ENCODE data around the gene GPR119.
"Not testable (repeated sequence)": the region's sequence is repeated elsewhere in the genome, so short reads cannot be mapped to it uniquely, and the experiment has no call there.

The GPR119 gene

DNA sequence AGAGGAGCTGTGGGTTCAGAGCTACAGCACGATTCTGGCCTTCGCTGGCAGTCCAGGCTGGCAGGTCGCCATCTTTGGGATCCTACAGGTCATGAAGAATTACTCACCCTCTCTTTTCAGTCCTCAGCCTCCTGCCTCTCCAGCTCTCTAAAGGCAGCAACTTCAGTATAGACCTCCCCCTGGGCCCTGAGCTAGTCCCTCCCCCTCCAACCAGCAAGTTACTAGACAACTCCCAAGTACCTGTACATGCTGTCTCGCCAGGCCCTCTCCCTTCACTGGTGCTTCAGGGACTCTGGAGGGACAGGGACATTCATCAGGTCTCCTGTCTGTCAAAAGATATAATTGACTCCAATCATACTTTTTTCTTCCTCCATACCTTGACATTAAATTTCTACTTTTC, at the start of gene GPR119:
TSS of gene GPR119 (minus strand) at position 155 of the 400 bp plus-strand sequence. CDS start 227 bp downstream, outside the sequence.
- FAIRE-seq (no peak), DNase-seq (ENCODE audit: low spot score) (no peak)

DNA sequence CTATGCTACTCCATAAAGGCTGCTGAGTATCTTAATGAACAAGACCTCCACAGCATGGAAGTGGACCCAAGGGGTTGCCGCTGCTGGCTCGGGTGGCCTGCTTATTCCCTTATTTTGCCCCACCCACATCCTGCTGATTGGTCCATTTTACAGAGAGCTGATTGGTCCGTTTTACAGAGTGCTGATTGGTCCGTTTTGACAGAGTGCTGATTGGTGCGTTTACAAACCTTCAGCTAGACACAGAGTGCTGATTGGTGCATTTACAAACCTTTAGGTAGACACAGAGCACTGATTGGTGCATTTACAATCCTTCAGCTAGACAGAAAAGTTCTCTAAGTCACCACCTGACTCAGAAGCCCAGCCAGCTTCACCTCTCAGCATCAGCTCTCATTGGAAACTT, 43.8 kb upstream of the GPR119 start:
- FAIRE-seq; DNase-seq (ENCODE audit: low spot score): not testable (repeated sequence)

GRCh38 chrX:130426531-130426930, 41.1 kb upstream of the GPR119 start:
- DNase-seq (ENCODE audit: low spot score) (no peak), FAIRE-seq (no peak)

GRCh38 chrX:130419263-130419662, 33.8 kb upstream of the GPR119 start:
- FAIRE-seq = no peak
- DNase-seq (ENCODE audit: low spot score) = no peak

GRCh38 chrX:130418740-130419139, 33.3 kb upstream of the GPR119 start:
- FAIRE-seq (no peak), DNase-seq (ENCODE audit: low spot score) (no peak)

GRCh38 chrX:130418066-130418465, 32.6 kb upstream of the GPR119 start:
- no peak for FAIRE-seq
- DNase-seq (ENCODE audit: low spot score) = no peak

GRCh38 chrX:130416785-130417184, 31.3 kb upstream of the GPR119 start:
- FAIRE-seq (no peak), DNase-seq (ENCODE audit: low spot score) (no peak)

GRCh38 chrX:130415201-130415600, 29.7 kb upstream of the GPR119 start:
- no peak for FAIRE-seq

DNA sequence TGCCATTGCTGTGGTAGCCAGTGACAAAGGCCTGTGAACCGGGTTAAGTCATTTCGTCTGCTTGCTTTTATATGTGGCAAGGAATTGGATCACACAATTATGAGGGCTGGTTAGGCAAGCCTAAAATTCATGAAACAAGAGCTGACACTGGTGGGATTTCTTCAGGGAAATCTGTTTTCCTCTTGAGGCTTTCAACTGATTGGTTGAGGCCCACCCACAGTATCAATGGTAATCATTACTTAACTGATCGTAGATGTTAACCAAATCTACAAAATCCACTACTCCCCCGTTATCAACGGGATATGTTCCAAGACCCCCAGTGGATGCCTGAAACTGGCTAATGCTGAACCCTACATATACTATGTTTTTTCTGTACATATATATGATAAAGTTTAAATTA, 29.3 kb upstream of the GPR119 start:
- FAIRE-seq = no peak
- no peak for DNase-seq (ENCODE audit: low spot score)

More at GRCh38 chrX:130415201-130415600, 29.7 kb upstream of the GPR119 start:
- no peak for DNase-seq (ENCODE audit: low spot score)

DNA sequence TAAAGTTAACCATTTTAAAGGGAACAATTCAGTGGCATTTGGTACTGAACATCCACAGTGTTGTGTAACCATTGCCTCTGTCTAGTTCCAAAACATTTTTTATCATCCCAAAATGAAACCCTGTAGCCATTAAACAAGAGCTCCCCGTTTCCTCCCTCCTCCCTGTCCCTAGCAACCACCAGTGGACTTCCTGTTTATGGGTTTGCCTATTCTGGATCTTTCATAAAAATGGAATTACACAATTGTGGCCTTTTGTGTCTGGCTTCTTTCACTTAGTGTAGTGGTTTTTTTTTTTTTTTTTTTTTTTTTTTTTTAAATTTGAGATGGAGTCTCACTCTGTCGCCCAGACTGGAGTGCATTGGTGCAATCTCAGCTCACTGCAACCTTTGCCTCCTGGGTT, 27.9 kb upstream of the GPR119 start:
- FAIRE-seq (no peak), DNase-seq (ENCODE audit: low spot score) (no peak)

- FAIRE-seq (no peak), DNase-seq (ENCODE audit: low spot score) (no peak)
Measured at GRCh38 chrX:130402208-130402684, 16.8 kb upstream of the GPR119 start.

DNA sequence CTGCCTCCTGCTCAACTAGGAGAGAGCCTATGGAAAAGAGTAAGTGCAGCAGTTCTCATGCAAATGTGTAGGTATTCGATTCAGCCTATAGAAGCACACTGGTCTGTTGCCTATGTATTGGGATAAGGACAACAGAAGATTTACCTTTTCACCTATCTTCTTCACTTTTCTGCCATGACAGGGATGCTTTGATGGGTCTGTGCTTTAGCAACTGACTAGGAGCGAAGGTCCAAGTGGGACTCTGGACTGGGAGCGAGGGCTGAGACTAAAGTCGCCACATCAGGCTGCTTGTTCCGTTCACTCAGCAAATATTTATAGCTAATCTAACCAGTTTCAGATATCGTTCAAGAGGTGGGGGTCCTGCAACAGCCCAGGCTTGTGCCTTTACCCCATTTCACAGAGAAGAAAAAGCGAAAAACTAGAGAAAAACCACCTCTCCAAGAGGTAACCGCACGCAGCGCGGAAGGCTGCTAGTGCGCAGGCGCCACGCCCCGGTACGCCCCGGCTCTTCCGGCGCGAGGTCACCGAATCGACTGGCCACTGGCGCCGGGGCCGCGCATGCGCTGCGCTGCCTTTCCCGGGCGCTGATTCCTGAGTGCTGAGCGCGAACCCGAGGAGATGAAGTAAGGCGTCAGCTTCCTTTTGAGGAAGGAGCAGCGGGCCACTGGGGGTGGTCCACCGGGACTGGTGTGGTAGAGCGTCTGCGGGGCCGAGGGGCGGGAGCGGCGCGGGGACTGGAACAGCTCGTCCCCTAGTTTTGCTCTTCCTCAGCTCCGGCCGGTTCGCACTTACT, 16.1 kb upstream of the GPR119 start, which contains the start of gene RBMX2:
TSS of gene RBMX2 (plus strand) at position 573 of the 793 bp plus-strand sequence. CDS start at position 619, 46 bp downstream.
- DNase-seq (ENCODE audit: low spot score) = peak; percentile 50

DNA sequence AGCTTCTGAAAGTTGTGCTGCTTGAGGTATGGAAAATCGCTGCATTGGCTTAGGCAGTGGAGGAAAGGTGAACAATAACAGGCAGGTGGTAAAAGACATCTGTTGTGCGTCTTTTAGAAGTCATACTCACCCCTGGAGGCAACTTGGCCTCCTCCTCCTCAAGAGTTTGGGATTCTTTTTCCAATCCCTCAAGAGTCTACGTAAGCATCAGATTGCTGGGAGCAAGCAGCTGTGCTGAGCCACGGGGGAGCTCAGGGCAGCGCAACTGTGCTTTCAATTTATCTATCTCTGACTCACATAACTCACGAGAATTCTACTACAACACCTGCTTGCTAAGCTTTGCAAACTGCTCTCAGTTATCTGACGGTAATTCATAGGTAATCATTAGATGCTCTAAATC, 9.9 kb upstream of the GPR119 start:
- FAIRE-seq = no peak
- DNase-seq (ENCODE audit: low spot score) = no peak

More for the DNA sequence above, 16.1 kb upstream of the GPR119 start, which contains the start of gene RBMX2:
- FAIRE-seq = no peak

DNA sequence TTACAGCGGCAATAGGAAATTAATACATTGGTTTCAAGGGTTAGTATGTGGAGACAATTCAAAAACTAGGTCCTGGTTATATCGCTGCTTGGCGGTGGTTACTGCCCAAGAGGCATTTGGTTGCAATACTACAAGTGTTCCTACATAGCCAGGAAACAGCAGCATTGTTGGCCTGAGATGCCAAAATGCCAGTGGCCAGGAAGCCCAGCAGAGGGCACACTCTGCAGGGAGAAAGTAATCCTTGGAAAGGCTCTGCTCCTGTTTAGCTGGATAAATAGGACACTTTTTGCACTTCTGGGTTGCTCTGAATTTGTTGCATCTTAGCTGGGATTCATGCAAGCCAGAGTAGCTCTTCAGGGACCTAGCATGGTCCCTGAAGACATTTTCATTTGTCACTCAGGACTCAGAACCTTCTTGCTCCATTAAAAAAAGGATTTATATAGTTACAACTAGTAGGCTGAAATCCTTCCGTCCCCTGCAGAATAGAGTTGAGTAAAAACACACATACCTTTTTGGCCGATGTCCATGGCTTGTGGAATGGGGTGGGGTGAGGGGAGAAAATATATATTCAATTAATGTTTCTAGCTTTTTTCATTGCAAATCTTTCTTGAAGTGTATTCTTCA, 8.1 kb upstream of the GPR119 start:
- DNase-seq (ENCODE audit: low spot score) = no peak
- FAIRE-seq = no peak

DNA sequence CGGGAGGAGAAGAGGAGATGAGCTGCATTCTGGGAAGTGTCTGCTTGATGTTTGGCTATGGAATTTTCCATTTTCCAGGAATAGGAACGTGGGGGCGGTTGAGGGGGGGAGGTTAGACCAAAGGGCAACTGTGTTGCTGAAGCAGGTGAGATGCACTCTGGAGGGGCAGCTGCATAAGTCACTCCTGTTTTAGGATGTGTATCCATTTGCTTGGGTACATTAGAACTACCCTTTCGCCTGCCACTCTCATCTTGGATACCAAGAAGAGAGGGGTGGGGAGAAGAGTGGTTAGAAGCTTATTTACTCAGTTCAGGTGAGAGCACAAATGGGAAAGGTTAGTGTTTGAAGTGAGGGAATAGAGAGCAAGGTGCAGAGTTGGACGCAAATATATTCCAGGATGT, 934 bp upstream of the GPR119 start:
- no peak for FAIRE-seq

GRCh38 chrX:130378024-130378669, 7.3 kb downstream of the GPR119 start:
- no peak for FAIRE-seq

More for the DNA sequence above, 934 bp upstream of the GPR119 start:
- DNase-seq (ENCODE audit: low spot score) = no peak

DNA sequence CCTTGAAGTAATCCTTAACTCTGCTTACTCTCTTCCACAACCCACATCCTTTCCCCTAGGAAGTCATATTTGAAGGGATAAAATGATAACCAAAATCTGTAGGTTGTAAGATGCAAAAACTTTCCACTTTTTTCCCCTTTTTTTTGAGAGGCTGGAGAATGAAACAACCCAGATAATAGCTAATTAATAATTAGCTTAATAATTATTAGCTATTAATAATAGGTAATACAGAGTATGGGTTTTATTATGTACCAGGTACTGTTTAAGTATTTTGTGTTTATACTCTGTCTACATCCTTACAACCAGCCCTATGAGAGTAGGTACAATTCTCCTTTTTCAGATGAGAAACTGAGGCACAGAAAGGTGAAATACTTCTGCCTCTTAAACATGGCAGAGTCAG, 9.4 kb downstream of the GPR119 start:
- no peak for DNase-seq (ENCODE audit: low spot score)
- no peak for FAIRE-seq

More at GRCh38 chrX:130378024-130378669, 7.3 kb downstream of the GPR119 start:
- no peak for DNase-seq (ENCODE audit: low spot score)

- FAIRE-seq; DNase-seq (ENCODE audit: low spot score): not testable (repeated sequence)
Measured at GRCh38 chrX:130352050-130352449, 33.4 kb downstream of the GPR119 start.

- FAIRE-seq (no peak), DNase-seq (ENCODE audit: low spot score) (no peak)
Measured at GRCh38 chrX:130351567-130351966, 33.9 kb downstream of the GPR119 start.

DNA sequence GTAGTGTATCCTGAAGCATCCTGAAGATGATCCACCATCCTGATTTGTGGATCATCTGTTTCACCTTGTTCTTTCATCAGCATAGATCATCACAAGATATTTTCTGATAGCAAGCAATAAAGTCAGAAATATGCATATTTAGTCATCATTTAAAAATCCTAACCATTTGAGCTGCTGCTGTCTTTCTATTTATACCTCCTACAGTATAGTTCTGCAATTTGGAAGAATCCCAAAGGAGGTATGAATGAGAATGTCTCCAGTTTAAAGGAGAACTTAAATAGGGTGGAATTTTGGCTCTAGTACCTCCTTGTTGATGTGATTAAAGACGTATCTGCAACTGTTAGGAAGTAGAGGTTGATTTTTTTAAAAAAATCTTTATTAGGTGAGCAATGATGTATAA, 38.2 kb downstream of the GPR119 start:
- FAIRE-seq (no peak), DNase-seq (ENCODE audit: low spot score) (no peak)

GRCh38 chrX:130343411-130343810, 42.1 kb downstream of the GPR119 start:
- no peak for FAIRE-seq

DNA sequence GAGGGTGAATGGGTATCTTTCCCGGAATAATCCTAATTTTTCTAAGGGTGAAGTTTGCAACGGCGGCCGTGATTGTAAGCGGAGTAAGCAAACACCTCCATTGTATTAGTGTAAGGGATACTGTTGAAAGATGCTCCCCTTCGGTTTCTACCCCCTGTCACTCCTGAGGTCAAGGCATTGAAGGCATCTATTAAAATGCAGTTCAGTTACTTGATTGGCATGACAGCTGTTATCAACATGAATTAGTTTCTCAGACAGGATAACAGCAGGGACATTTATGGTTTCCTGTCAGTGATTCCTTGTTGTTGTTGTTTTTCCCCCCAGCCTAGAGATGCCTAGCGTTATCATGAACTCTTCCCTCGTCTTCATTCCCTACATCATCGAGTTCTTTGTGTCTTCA, 45.2 kb downstream of the GPR119 start:
- FAIRE-seq = no peak
- no peak for DNase-seq (ENCODE audit: low spot score)

More at GRCh38 chrX:130343411-130343810, 42.1 kb downstream of the GPR119 start:
- no peak for DNase-seq (ENCODE audit: low spot score)
